ENCODE data around the gene HOXC4. TPM values are rescaled to one million over a fixed set of nuclear protein-coding genes. Genes with fewer than 3 reads are reported as not detected.
"Not testable (repeated sequence)": the region's sequence is repeated elsewhere in the genome, so short reads cannot be mapped to it uniquely, and the experiment has no call there.

The HOXC4 gene
- total RNA-seq, 1 experiment from 2014 or later: not detected

DNA sequence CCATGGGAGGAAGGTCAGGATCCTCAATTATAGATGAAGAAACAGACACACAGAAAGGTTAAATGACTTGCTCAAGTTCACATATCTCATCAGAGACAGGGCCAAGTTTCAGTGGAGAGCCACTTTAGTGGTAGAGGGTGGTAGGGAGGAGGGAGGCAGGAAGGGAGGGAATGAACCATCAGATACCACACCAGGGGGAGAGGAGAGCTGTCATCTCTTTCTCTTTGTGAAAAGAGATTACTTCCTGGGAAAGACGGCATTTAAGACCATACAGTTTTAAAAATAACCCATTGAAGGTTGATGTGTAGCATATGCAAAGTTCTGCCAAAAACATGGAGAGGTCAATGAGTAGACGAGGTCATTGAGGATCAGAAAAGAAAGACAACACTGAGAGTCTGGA lies 39.3 kb downstream of the HOXC4 start:
- H4K91ac ChIP-seq (ENCODE audit: insufficient read length, low read depth, low read length); H3K4ac ChIP-seq (ENCODE audit: low read depth, low read length); H3K23ac ChIP-seq (ENCODE audit: insufficient read length, low read depth, low read length); H2AFZ ChIP-seq (ENCODE audit: low read length); H3K9me3 Mint-ChIP-seq; H4K5ac ChIP-seq (ENCODE audit: insufficient read length, low read depth, low read length); H3K79me1 ChIP-seq (ENCODE audit: insufficient read depth, low read depth, low read length, poor library complexity, severe bottlenecking); H2BK15ac ChIP-seq (ENCODE audit: low read depth, low read length); H2BK120ac ChIP-seq (ENCODE audit: low read depth, low read length, poor library complexity, severe bottlenecking); H3K9me3 ChIP-seq (ENCODE audit: control insufficient read depth, low read depth, low read length); H3K18ac ChIP-seq (ENCODE audit: insufficient read length, low read depth, low read length); H2BK5ac ChIP-seq (ENCODE audit: insufficient read length, low read length); H3K14ac ChIP-seq (ENCODE audit: insufficient read depth, low read length); H4K8ac ChIP-seq (replicated peaks; ENCODE audit: insufficient read length, low read depth, low read length); H3K56ac ChIP-seq (ENCODE audit: insufficient read length, low read depth, low read length); H3K9ac ChIP-seq (ENCODE audit: extremely low read depth, insufficient read length, low read length); H3K4me1 Mint-ChIP-seq; H3K79me2 ChIP-seq (ENCODE audit: insufficient read depth, low read length); H3K4me2 ChIP-seq (ENCODE audit: insufficient read depth, insufficient read length, low read length); H2BK12ac ChIP-seq (ENCODE audit: insufficient read length, low read depth, low read length); H3K4me1 ChIP-seq (ENCODE audit: insufficient read depth, low read length); H3K27ac ChIP-seq (ENCODE audit: insufficient read length, low read depth, low read length); H2BK20ac ChIP-seq (ENCODE audit: low read depth, low read length, poor library complexity, severe bottlenecking); H3K27ac Mint-ChIP-seq; H3T11ph ChIP-seq (ENCODE audit: low read length); H3K36me3 Mint-ChIP-seq (ENCODE audit: insufficient read depth in 1 of 3, low read depth in 3 of 3); H3K23me2 ChIP-seq (ENCODE audit: insufficient read length, low read depth, low read length, poor library complexity, severe bottlenecking); H2AK5ac ChIP-seq (ENCODE audit: insufficient read length, low read length); H4K20me1 ChIP-seq (ENCODE audit: control insufficient read depth, insufficient read depth, insufficient read length); DNase-seq; H3K4me3 Mint-ChIP-seq: not testable (repeated sequence)
- no CpG with 5 or more reads among the region's 2 CpGs for WGBS (ENCODE audit: extremely low coverage, insufficient read length, low lambda C conversion rate)
- peaks cover 42% of the 10 kb centered on the region for H3K27me3 ChIP-seq (ENCODE audit: insufficient read depth, low read length)
- H3K27me3 Mint-ChIP-seq (ENCODE audit: low read depth): peaks cover 100% of the 10 kb centered on the region

GRCh38 chr12:54095928-54096327 lies 42.3 kb downstream of the HOXC4 start:
- not testable (repeated sequence) for H4K8ac ChIP-seq (replicated peaks; ENCODE audit: insufficient read length, low read depth, low read length); H3K79me2 ChIP-seq (ENCODE audit: insufficient read depth, low read length); H2BK5ac ChIP-seq (ENCODE audit: insufficient read length, low read length); H2BK120ac ChIP-seq (ENCODE audit: low read depth, low read length, poor library complexity, severe bottlenecking); H3K9me3 Mint-ChIP-seq; H3K23me2 ChIP-seq (ENCODE audit: insufficient read length, low read depth, low read length, poor library complexity, severe bottlenecking); H2AK5ac ChIP-seq (ENCODE audit: insufficient read length, low read length); H4K20me1 ChIP-seq (ENCODE audit: control insufficient read depth, insufficient read depth, insufficient read length); H3K56ac ChIP-seq (ENCODE audit: insufficient read length, low read depth, low read length); H4K91ac ChIP-seq (ENCODE audit: insufficient read length, low read depth, low read length); H3K36me3 Mint-ChIP-seq (ENCODE audit: insufficient read depth in 1 of 3, low read depth in 3 of 3); H3K79me1 ChIP-seq (ENCODE audit: insufficient read depth, low read depth, low read length, poor library complexity, severe bottlenecking); H3K9me3 ChIP-seq (ENCODE audit: control insufficient read depth, low read depth, low read length); H3K9ac ChIP-seq (ENCODE audit: extremely low read depth, insufficient read length, low read length); H3K27ac Mint-ChIP-seq; H2AFZ ChIP-seq (ENCODE audit: low read length); H3K4me1 Mint-ChIP-seq; H3T11ph ChIP-seq (ENCODE audit: low read length); H3K23ac ChIP-seq (ENCODE audit: insufficient read length, low read depth, low read length); H3K4ac ChIP-seq (ENCODE audit: low read depth, low read length); H3K14ac ChIP-seq (ENCODE audit: insufficient read depth, low read length); H2BK20ac ChIP-seq (ENCODE audit: low read depth, low read length, poor library complexity, severe bottlenecking); H3K27ac ChIP-seq (ENCODE audit: insufficient read length, low read depth, low read length); H3K4me2 ChIP-seq (ENCODE audit: insufficient read depth, insufficient read length, low read length); H2BK12ac ChIP-seq (ENCODE audit: insufficient read length, low read depth, low read length); H3K4me1 ChIP-seq (ENCODE audit: insufficient read depth, low read length); H3K4me3 Mint-ChIP-seq; H4K5ac ChIP-seq (ENCODE audit: insufficient read length, low read depth, low read length); DNase-seq; H3K18ac ChIP-seq (ENCODE audit: insufficient read length, low read depth, low read length); H2BK15ac ChIP-seq (ENCODE audit: low read depth, low read length)
- no CpG with 5 or more reads among the region's 5 CpGs for WGBS (ENCODE audit: extremely low coverage, insufficient read length, low lambda C conversion rate)
- peaks cover 95% of the 10 kb centered on the region for H3K27me3 Mint-ChIP-seq (ENCODE audit: low read depth)
- H3K27me3 ChIP-seq (ENCODE audit: insufficient read depth, low read length): peaks cover 16% of the 10 kb centered on the region; the same call in 1 of the 2 replicates

All from H9 (cell line).